H9 (cell line): Measurements from ENCODE around the gene TFR2. TPM values are rescaled to one million over a fixed set of nuclear protein-coding genes. Genes with fewer than 3 reads are reported as not detected.

ENCODE experiments used
- DNase-seq: peaks from one replicate; pipeline ENCODE4 v3.0.0-alpha.2; 2017
- H2AFZ ChIP-seq: one replicate; pipeline ENCODE4 v1.6.1; 2013; ENCODE audit warnings: mild to moderate bottlenecking, low read length, control low read depth, moderate library complexity
- H2AK5ac ChIP-seq: 2 replicates; pipeline ENCODE4 v1.6.1; 2013; ENCODE audit warnings: low read length, control low read depth, mixed read lengths; ENCODE audit not compliant: insufficient read length
- H2BK120ac ChIP-seq: one replicate; pipeline ENCODE4 v1.6.1; 2013; ENCODE audit warnings: low read depth, mild to moderate bottlenecking, low read length, control low read depth, inconsistent platforms; ENCODE audit not compliant: poor library complexity, severe bottlenecking
- H2BK12ac ChIP-seq: 2 replicates; pipeline ENCODE4 v1.6.1; 2013; ENCODE audit warnings: low read length, control low read depth, mixed read lengths, low read depth; ENCODE audit not compliant: insufficient read length
- H2BK15ac ChIP-seq: 2 replicates; pipeline ENCODE4 v1.6.1; 2013; ENCODE audit warnings: low read depth, low read length, control low read depth
- H2BK20ac ChIP-seq: one replicate; pipeline ENCODE4 v1.6.1; 2013; ENCODE audit warnings: low read depth, mild to moderate bottlenecking, low read length, control low read depth, inconsistent platforms; ENCODE audit not compliant: poor library complexity, severe bottlenecking
- H2BK5ac ChIP-seq: 2 replicates; pipeline ENCODE4 v1.6.1; 2013; ENCODE audit warnings: low read length, control low read depth, mixed read lengths; ENCODE audit not compliant: insufficient read length
- H3K14ac ChIP-seq: 2 replicates; pipeline ENCODE4 v1.6.1; 2013; ENCODE audit warnings: low read length, control low read depth; ENCODE audit not compliant: insufficient read depth
- H3K18ac ChIP-seq: 2 replicates; pipeline ENCODE4 v1.6.1; 2013; ENCODE audit warnings: low read depth, mild to moderate bottlenecking, mixed read lengths, low read length, control low read depth; ENCODE audit not compliant: insufficient read length
- H3K23ac ChIP-seq: 2 replicates; pipeline ENCODE4 v1.6.1; 2013; ENCODE audit warnings: low read length, control low read depth, mixed read lengths, low read depth; ENCODE audit not compliant: insufficient read length
- H3K23me2 ChIP-seq: 2 replicates; pipeline ENCODE4 v1.6.1; 2013; ENCODE audit warnings: low read depth, mild to moderate bottlenecking, mixed read lengths, low read length, control low read depth; ENCODE audit not compliant: insufficient read length, poor library complexity, severe bottlenecking
- H3K27ac ChIP-seq: 2 replicates; pipeline ENCODE4 v1.5.1; 2013; ENCODE audit warnings: low read length, control low read depth, mixed read lengths, low read depth; ENCODE audit not compliant: insufficient read length
- H3K27me3 ChIP-seq: 2 replicates; pipeline ENCODE4 v1.6.1; 2013; ENCODE audit warnings: low read length, control low read depth, inconsistent platforms; ENCODE audit not compliant: insufficient read depth
- H3K4ac ChIP-seq: 2 replicates; pipeline ENCODE4 v1.6.1; 2013; ENCODE audit warnings: low read depth, mild to moderate bottlenecking, control low read depth, inconsistent platforms, low read length, moderate library complexity
- H3K4me1 ChIP-seq: 2 replicates; pipeline ENCODE4 v1.6.1; 2013; ENCODE audit warnings: low read length, control low read depth, inconsistent platforms; ENCODE audit not compliant: insufficient read depth
- H3K4me2 ChIP-seq: 2 replicates; pipeline ENCODE4 v1.6.1; 2013; ENCODE audit warnings: low read length, control low read depth, mixed read lengths; ENCODE audit not compliant: insufficient read length, insufficient read depth
- H3K56ac ChIP-seq: 2 replicates; pipeline ENCODE4 v1.6.1; 2013; ENCODE audit warnings: low read depth, mild to moderate bottlenecking, mixed read lengths, low read length, control low read depth; ENCODE audit not compliant: insufficient read length
- H3K79me1 ChIP-seq: 2 replicates; pipeline ENCODE4 v1.6.1; 2013; ENCODE audit warnings: low read depth, mild to moderate bottlenecking, moderate library complexity, low read length, control low read depth, inconsistent platforms; ENCODE audit not compliant: insufficient read depth, poor library complexity, severe bottlenecking
- H3K79me2 ChIP-seq: 2 replicates; pipeline ENCODE4 v1.6.1; 2013; ENCODE audit warnings: low read length, control low read depth, inconsistent platforms; ENCODE audit not compliant: insufficient read depth
- H3K9ac ChIP-seq: 2 replicates; pipeline ENCODE4 v1.6.1; 2013; ENCODE audit warnings: low read length, control low read depth, mixed read lengths; ENCODE audit not compliant: insufficient read length; ENCODE audit errors: extremely low read depth
- H3K9me3 ChIP-seq: one replicate; pipeline ENCODE4 v1.6.1; 2013; ENCODE audit warnings: low read depth, low read length, inconsistent platforms; ENCODE audit not compliant: control insufficient read depth
- H3T11ph ChIP-seq: one replicate; pipeline ENCODE4 v1.6.1; 2013; ENCODE audit warnings: mild to moderate bottlenecking, low read length, control low read depth, inconsistent platforms
- H4K20me1 ChIP-seq: one replicate; pipeline ENCODE4 v1.6.1; 2013; ENCODE audit not compliant: control insufficient read depth, insufficient read length, insufficient read depth
- H4K5ac ChIP-seq: 2 replicates; pipeline ENCODE4 v1.6.1; 2013; ENCODE audit warnings: low read depth, mild to moderate bottlenecking, mixed read lengths, low read length, control low read depth; ENCODE audit not compliant: insufficient read length
- H4K8ac ChIP-seq: replicated peaks from 2 replicates; pipeline ENCODE4 v1.6.1; 2013; ENCODE audit warnings: low read length, control low read depth, mixed read lengths, low read depth; ENCODE audit not compliant: insufficient read length
- H4K91ac ChIP-seq: 2 replicates; pipeline ENCODE4 v1.6.1; 2013; ENCODE audit warnings: low read depth, mild to moderate bottlenecking, moderate library complexity, mixed read lengths, low read length, control low read depth; ENCODE audit not compliant: insufficient read length
- H3K27ac Mint-ChIP-seq, 3 experiments: 2 replicates in 2 of 3; 3 replicates in 1 of 3; pipeline ENCODE4 v1.8.0; 2020 to 2021; ENCODE audit warnings: mixed read lengths in 3 of 3, mild to moderate bottlenecking in 1 of 3, moderate library complexity in 1 of 3
- H3K27me3 Mint-ChIP-seq: 2 replicates; pipeline ENCODE4 v1.8.0; 2021; ENCODE audit warnings: low read depth, mild to moderate bottlenecking, moderate library complexity, mixed read lengths
- H3K36me3 Mint-ChIP-seq, 3 experiments: 2 replicates in 2 of 3; 3 replicates in 1 of 3; pipeline ENCODE4 v1.8.0; 2020 to 2021; ENCODE audit warnings: low read depth in 3 of 3, mixed read lengths in 3 of 3; ENCODE audit not compliant: insufficient read depth in 1 of 3
- H3K4me1 Mint-ChIP-seq, 2 experiments: 2 replicates each; pipeline ENCODE4 v1.8.0; 2020; ENCODE audit warnings: mixed read lengths in 2 of 2
- H3K4me3 Mint-ChIP-seq, 2 experiments: 2 replicates in 1 of 2; 3 replicates in 1 of 2; pipeline ENCODE4 v1.8.0; 2020 to 2021; ENCODE audit warnings: mild to moderate bottlenecking in 2 of 2, mixed read lengths in 2 of 2, moderate library complexity in 1 of 2
- H3K9me3 Mint-ChIP-seq, 2 experiments: 2 replicates in 1 of 2; 3 replicates in 1 of 2; pipeline ENCODE4 v1.8.0; 2020; ENCODE audit warnings: mild to moderate bottlenecking in 2 of 2, mixed read lengths in 2 of 2, moderate library complexity in 1 of 2
- WGBS: extraction: QIAGEN DNeasy Blood & Tissue Kit; methylation state at CpG from one replicate; pipeline ENCODE4 v1.1.7; 2013; ENCODE audit warnings: missing lambda C conversion rate, low lambda C conversion rate, mixed read lengths; ENCODE audit not compliant: insufficient read length; ENCODE audit errors: extremely low coverage; 5-methylcytosine and 5-hydroxymethylcytosine counted together
- total RNA-seq: library from RNA; stranded (reverse); gene quantifications from 2 replicates; pipeline ENCODE4 v1.2.1, GENCODE V29; 2021
- TF ChIP-seq, protein P1 (sequence below): fragments of 200-600 bp; sonication (generic); conservative IDR thresholded peaks from 3 replicates; pipeline ENCODE4 v1.8.0; 2021; ENCODE audit warnings: antibody characterized with exemption, mild to moderate bottlenecking

The TFR2 gene
- total RNA-seq, 1 experiment from 2014 or later = 2.3 TPM

DNA sequence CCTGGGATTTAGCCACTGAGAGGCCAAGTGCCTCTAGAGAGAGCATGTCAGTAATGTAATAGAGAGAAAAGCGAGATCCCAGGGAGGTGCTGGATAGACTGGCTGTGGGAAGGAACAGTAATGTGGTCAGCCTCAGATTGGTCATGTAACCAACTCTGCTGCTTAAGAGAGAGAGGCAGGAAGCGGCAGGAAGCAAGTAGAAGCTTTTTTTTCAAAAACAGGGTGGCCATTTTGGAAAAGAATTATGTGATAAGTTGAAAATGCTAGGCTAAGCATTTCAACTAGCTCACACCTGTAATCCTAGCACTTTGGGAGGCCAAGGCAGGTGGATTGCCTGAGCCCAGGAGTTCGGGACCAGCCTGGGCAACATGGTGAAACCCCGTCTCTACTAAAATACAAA lies 42.9 kb downstream of the TFR2 start:
- Histone ChIP-seq H2BK20ac (no peak overlapping the region), H3K27ac (no peak overlapping the region), H3K4me1 (peaks cover 4% of the 10 kb centered on the region; the same call in 1 of the 2 replicates), H2BK5ac (no peak overlapping the region), H2BK12ac (no peak overlapping the region), H2BK15ac (no peak overlapping the region), H3K4me2 (no peak overlapping the region), H3K23me2 (peaks cover 16% of the 10 kb centered on the region), H4K5ac (no peak overlapping the region), H2AFZ (no peak overlapping the region), H3K9me3 (no peaks in the 10 kb centered on the region), H3K79me1 (no peaks in the 10 kb centered on the region), H4K91ac (no peak overlapping the region), H3K27me3 (no peaks in the 10 kb centered on the region), H3K23ac (no peak overlapping the region), H3K56ac (no peak overlapping the region), H3K4ac (no peak overlapping the region), H3K14ac (no peak overlapping the region), H2AK5ac (no peak overlapping the region), H2BK120ac (no peak overlapping the region), H4K20me1 (no peaks in the 10 kb centered on the region), H3K9ac (no peak overlapping the region), H3K79me2 (no peaks in the 10 kb centered on the region), H4K8ac (no peak overlapping the region), H3T11ph (no peak overlapping the region), H3K18ac (no peak overlapping the region)
- Mint-ChIP-seq H3K27me3 (peaks cover 10% of the 10 kb centered on the region), H3K4me3 (no peak overlapping the region), H3K36me3 (peaks cover 5 to 44% (median 9%) of the 10 kb centered on the region in 3 experiments; a peak in 5 of 7 replicates), H3K9me3 (no peaks in the 10 kb centered on the region), H3K27ac (no peak overlapping the region), H3K4me1 (peaks cover 19 to 27% of the 10 kb centered on the region in 2 experiments)
- WGBS = no CpG with 5 or more reads among the region's 4 CpGs
- DNase-seq = no peak
- TF ChIP-seq, protein P1, sequence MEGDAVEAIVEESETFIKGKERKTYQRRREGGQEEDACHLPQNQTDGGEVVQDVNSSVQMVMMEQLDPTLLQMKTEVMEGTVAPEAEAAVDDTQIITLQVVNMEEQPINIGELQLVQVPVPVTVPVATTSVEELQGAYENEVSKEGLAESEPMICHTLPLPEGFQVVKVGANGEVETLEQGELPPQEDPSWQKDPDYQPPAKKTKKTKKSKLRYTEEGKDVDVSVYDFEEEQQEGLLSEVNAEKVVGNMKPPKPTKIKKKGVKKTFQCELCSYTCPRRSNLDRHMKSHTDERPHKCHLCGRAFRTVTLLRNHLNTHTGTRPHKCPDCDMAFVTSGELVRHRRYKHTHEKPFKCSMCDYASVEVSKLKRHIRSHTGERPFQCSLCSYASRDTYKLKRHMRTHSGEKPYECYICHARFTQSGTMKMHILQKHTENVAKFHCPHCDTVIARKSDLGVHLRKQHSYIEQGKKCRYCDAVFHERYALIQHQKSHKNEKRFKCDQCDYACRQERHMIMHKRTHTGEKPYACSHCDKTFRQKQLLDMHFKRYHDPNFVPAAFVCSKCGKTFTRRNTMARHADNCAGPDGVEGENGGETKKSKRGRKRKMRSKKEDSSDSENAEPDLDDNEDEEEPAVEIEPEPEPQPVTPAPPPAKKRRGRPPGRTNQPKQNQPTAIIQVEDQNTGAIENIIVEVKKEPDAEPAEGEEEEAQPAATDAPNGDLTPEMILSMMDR = no peak
